ENCODE data around the gene GOLGA6C.
"Not testable (repeated sequence)": the region's sequence is repeated elsewhere in the genome, so short reads cannot be mapped to it uniquely, and the experiment has no call there.

Gene GOLGA6C

GRCh38 chr15:75228787-75229186 lies 29.3 kb upstream of the GOLGA6C start:
- DNase-seq = no peak

DNA sequence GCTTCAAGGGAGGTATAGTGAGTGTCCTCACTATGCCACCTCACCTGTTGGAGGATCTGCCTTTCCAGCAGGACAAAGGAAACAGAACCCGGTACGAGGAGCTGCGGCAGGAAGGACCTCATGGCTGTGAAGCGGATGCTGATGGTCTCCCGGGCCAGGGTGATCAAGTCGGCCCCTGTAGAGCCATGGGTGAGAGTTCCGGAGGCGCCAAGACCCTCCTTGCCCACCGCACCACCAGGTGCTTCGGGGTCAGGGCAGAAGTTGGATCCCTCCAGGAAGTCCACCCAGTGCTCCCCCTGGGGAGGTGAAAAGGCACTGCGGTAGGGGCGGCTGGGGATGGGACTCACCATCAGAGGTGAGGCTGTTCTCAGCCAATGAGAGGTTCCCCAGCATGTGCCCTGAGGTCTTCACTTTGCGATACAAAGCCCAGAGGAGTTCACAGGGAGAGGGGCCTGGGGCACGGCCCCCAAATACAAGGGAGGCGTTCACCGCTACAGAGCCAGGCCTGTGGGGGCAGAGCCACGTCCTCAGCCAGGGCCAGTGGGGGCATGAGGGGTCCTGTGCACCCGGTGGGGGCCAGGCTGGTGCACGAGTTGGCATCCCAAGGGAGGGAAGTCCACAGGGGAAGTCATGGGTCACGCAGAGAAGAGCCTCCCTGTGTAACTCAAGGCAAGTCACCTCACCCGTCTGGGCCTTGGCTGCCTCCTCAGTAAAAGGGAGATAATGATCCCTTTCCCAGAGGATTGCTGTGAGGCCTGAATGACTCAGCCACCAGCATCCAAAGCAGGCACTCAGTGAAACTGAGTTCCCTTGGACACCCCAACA lies 28.7 kb upstream of the GOLGA6C start:
- no peak for DNase-seq

GRCh38 chr15:75230016-75230343 lies 28.2 kb upstream of the GOLGA6C start:
- no peak for DNase-seq

- DNase-seq = no peak
Measured at GRCh38 chr15:75230551-75231371, 27.4 kb upstream of the GOLGA6C start.

DNA sequence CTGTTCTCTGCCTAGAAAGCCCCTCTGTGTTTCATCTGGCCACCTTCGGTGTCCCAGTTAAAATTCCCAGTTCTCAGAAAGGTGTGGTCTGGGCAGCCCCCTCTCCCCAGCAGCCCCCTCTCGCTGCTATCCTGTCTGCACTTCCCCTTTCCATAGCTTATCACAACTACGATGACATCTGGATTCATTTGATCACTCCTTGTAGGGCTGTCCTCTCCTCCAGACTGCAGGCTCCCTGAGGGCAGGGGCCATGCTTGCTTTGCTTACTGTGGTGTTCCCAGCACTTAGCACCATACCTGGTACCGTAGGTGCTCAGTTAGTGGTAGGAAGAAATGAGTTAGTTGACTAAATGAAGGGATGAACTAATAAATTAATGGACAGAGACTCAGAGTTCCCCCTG lies 26.3 kb upstream of the GOLGA6C start:
- DNase-seq = no peak

DNA sequence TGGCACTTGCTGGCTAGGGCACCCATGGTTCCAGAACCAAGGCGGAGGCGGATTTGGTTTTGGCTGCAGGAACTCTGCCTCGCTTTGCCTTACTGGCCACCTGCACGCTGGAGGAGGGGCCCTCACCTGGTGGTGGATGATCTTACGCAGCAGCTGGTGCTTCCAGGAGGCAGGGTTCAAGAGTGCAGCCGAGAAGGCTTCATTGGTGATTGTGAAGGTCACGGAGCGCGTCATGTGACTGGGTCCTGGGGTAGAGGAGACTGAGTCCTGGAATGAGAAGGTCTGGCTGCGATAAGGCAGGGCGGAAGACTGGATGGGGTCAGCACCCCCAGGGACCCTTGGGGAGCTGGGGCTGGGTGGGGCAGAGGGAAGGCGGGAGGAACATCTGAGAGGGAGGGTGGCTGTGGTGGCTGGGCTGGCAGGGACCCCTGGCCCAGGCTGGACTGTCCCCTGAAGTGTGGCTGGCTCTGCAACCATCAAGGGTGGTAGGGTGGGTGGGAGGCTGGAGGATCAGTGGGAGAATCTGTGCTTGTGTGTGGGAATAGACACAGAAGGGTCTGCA lies 25.8 kb upstream of the GOLGA6C start:
- no peak for DNase-seq

GRCh38 chr15:75232826-75233503 lies 25.2 kb upstream of the GOLGA6C start:
- DNase-seq = no peak

GRCh38 chr15:75233504-75234190 lies 24.5 kb upstream of the GOLGA6C start:
- DNase-seq = no peak

- no peak for DNase-seq
Measured at GRCh38 chr15:75234191-75234810, 23.8 kb upstream of the GOLGA6C start.

- DNase-seq = no peak
Measured at GRCh38 chr15:75235051-75235673, 23.0 kb upstream of the GOLGA6C start.

GRCh38 chr15:75235760-75236729 lies 22.1 kb upstream of the GOLGA6C start:
- DNase-seq = no peak

DNA sequence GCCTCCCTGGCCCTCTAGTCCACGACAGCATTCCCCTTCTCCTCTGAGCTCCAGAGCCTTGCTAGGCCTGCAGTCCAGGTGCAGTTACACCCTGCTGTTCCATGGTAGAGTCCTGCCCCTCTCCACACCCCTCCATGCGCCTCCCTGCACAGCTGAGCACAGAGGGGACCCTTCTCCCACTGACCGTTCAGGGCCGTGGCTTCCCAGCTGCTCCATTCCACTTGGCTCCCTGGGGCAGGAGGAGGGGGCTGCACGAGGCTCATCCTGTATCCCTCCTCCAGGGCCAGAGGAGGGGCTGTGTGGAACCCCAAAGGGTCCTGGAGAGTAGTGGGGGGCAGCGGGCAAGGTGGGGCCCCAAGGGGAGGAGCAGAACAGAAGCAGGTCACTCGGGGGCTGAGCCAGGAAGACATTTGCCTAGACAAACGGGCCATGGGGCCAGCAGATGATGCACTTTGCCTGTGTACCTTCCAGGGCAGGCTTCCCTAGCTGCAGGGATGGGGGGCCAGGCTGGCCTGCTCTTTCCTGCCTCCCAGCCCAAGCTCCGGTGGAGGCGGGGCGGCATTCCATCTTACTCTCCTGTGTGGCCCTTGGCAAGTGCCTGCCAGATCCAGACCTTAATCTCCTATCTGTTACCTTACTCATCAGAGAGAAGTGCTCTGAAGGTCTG lies 20.7 kb upstream of the GOLGA6C start:
- no peak for DNase-seq

DNA sequence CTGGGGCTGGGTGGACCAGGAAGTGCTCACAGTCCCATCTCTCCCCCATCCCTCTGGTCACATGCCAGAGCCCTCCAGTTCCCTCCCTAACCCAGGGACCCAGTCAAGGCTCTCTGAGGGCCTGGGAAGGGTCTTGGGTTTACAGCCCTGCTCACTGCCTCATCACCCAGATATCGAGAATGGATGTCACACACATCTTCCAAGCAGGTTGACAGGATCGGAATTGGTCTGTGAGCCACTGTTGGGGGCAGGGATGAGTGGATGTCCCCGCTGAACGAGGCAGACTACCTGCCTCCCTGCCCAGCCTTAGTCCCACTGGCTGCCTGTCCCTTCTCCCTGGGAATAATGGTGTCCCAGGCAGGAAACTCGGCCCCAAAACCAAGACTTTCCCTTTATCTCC lies 20.0 kb upstream of the GOLGA6C start:
- DNase-seq = no peak

DNA sequence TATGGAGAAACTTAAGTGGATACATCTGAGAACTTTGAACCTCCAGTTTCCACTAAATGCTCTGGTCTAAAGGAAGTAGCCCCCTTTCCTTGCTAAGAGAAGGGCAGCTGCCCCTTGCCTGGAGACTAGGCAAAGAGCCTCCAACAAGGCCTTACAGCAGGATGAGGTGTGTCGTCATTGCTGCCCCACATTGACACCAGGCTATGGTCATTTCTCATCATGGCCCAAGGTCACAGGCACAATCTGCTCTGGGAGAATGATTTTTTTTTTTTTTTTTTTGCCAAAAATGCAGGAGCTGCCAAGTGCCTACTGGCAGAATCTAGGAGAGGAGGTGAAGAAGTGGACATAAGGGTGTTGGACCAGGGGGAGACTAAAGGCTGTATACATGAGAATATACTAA lies 12.4 kb upstream of the GOLGA6C start:
- DNase-seq = not testable (repeated sequence)

DNA sequence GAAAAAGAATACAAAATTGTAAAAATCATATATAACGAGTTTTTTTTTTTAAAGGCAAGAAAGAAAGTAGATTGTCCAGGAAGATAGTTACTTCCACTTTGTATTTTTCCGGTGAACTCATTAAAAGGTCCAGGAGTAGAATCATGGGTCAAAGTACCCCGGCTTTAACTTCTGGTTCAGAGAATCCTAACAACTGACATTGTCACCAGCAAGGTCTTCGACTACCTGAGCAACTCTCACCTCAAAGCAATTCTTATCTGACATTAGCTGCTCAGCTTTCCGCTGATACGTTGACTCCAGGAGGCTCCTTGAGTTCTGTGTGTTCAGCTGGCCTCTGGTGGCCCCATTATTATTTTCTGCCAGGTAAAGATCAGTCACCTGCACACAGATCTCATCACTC lies 9.1 kb upstream of the GOLGA6C start:
- DNase-seq = not testable (repeated sequence)

- DNase-seq = no peak
Measured at GRCh38 chr15:75249726-75250125, 8.4 kb upstream of the GOLGA6C start.

GRCh38 chr15:75251343-75251742 lies 6.8 kb upstream of the GOLGA6C start:
- not testable (repeated sequence) for DNase-seq

DNA sequence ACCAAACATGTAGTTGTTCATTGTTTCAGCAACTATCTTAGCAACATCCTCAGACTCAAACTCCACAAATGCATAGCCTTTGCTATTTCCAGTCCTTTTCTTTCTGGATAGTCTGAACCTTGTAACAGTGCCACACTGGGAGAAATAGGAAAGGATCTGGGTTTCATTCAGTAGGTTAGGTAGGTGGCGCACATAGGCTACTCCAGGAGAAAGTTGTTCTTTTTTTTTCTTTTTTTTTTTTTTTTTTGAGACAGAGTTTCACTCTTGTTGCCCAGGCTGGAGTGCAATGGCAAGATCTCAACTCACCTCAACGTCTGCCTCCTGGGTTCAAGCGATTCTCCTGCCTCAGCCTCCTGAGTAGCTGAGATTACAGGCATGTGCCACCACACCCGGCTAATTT lies 5.8 kb upstream of the GOLGA6C start:
- not testable (repeated sequence) for DNase-seq

GRCh38 chr15:75258620-75259343 lies 648 bp downstream of the GOLGA6C start:
- DNase-seq = not testable (repeated sequence)
